Endothelial cell of umbilical vein (primary cell): ENCODE results near the gene LRP2BP. TPM values are rescaled to one million over a fixed set of nuclear protein-coding genes. Genes with fewer than 3 reads are reported as not detected.
A peak's percentile ranks its signal among the peaks of the same experiment; 100 is the strongest.
"Not testable (repeated sequence)": the region's sequence is repeated elsewhere in the genome, so short reads cannot be mapped to it uniquely, and the experiment has no call there.

ENCODE experiments used
- BruUV-seq: library from RNA; stranded (reverse); fragments of 400-500 nt; replicated peaks from 2 replicates; lab custom pipeline; 2021; lab: Mats Ljungman, UMichigan
- CTCF ChIA-PET: fragments of 300-600, 350-600 bp; sonication (Branson Sonifier 250); formaldehyde crosslinking; loops from one replicate; lab custom pipeline; 2021; ENCODE audit warnings: antibody characterized with exemption, inconsistent platforms; lab: Charles Lee
- POLR2A ChIA-PET: fragments of 300-600, 350-600 bp; sonication (Branson Sonifier 250); formaldehyde crosslinking; loops from one replicate; lab custom pipeline; 2021; ENCODE audit warnings: antibody characterized with exemption, inconsistent platforms; lab: Charles Lee
- DNase-seq: peaks from one replicate; pipeline ENCODE4 v3.0.0-alpha.2; 2011; ENCODE audit warnings: low read depth, low spot score
- FAIRE-seq: peaks from 2 replicates; lab custom pipeline; 2011; peaks lifted over from hg19 to GRCh38; lab: Jason Lieb, UNC
- H2AFZ ChIP-seq: 2 replicates; pipeline ENCODE4 v1.6.0; 2012; ENCODE audit warnings: low read depth, low read length, control low read depth, inconsistent platforms
- H3K27ac ChIP-seq: 2 replicates; pipeline ENCODE4 v1.5.1; 2011; ENCODE audit warnings: low read depth, mild to moderate bottlenecking, control low read depth, low read length, moderate library complexity; ENCODE audit not compliant: insufficient read depth
- H3K27me3 ChIP-seq, 2 experiments: 2 replicates each; pipeline versions ENCODE4 v1.6.0 to v1.6.1; 2011; ENCODE audit warnings: low read length in 2 of 2, mixed read lengths in 1 of 2; ENCODE audit not compliant: control insufficient read depth in 2 of 2, insufficient read depth in 2 of 2
- H3K36me3 ChIP-seq, 2 experiments: 2 replicates in 1 of 2; 3 replicates in 1 of 2; pipeline ENCODE4 v1.5.1; 2011; ENCODE audit warnings: low read length in 2 of 2, mild to moderate bottlenecking in 1 of 2, moderate library complexity in 1 of 2; ENCODE audit not compliant: control insufficient read depth in 2 of 2, insufficient read depth in 2 of 2; ENCODE audit errors: extremely low read depth in 1 of 2
- H3K4me1 ChIP-seq: 3 replicates; pipeline ENCODE4 v1.5.1; 2011; ENCODE audit warnings: mild to moderate bottlenecking, low read length; ENCODE audit not compliant: control insufficient read depth, insufficient read depth; ENCODE audit errors: extremely low read depth
- H3K4me2 ChIP-seq: 2 replicates; pipeline ENCODE4 v1.6.1; 2011; ENCODE audit warnings: low read length, control low read depth, mixed read lengths; ENCODE audit not compliant: insufficient read depth
- H3K4me3 ChIP-seq, 3 experiments: fragments of 200-600 bp in 1 of 3; sonication (generic), shearing (Covaris generic) in 1 of 3; replicated peaks in 1 of 3; 2 replicates each; pipeline ENCODE4 v1.5.1; 2011 to 2016; ENCODE audit warnings: control low read depth in 3 of 3, low read length in 3 of 3, mild to moderate bottlenecking in 2 of 3, inconsistent platforms in 1 of 3, low read depth in 1 of 3, moderate library complexity in 1 of 3; ENCODE audit not compliant: insufficient read depth in 1 of 3
- H3K79me2 ChIP-seq: 2 replicates; pipeline ENCODE4 v1.6.0; 2012; ENCODE audit warnings: low read length, inconsistent platforms; ENCODE audit not compliant: control insufficient read depth, insufficient read depth
- H3K9ac ChIP-seq: replicated peaks from 2 replicates; pipeline ENCODE3; 2011; ENCODE audit warnings: low read length, control low read depth; ENCODE audit not compliant: insufficient read depth; ENCODE audit errors: extremely low read depth
- H3K9me1 ChIP-seq: replicated peaks from 3 replicates; pipeline ENCODE4 v1.6.0; 2011; ENCODE audit warnings: mild to moderate bottlenecking, low read length; ENCODE audit not compliant: control insufficient read depth, insufficient read depth; ENCODE audit errors: extremely low read depth
- H3K9me3 ChIP-seq: replicated peaks from 2 replicates; pipeline ENCODE4 v1.5.1; 2012; ENCODE audit warnings: low read length, inconsistent platforms; ENCODE audit not compliant: control insufficient read depth, insufficient read depth
- H4K20me1 ChIP-seq: replicated peaks from 2 replicates; pipeline ENCODE3; 2011; ENCODE audit warnings: mild to moderate bottlenecking, low read length; ENCODE audit not compliant: control insufficient read depth, insufficient read depth; ENCODE audit errors: extremely low read depth
- CTCF ChIP-seq, 2 donors: IDR thresholded peaks; 1 replicate in 1 of 2; 2 replicates in 1 of 2; pipeline ENCODE4 v1.5.1; 2011; ENCODE audit warnings: low read length in 2 of 2, mild to moderate bottlenecking in 2 of 2, moderate library complexity in 2 of 2, control low read depth in 1 of 2, inconsistent platforms in 1 of 2, low read depth in 1 of 2; ENCODE audit not compliant: insufficient read depth in 1 of 2; ENCODE audit errors: extremely low read depth in 1 of 2
- EZH2 ChIP-seq: IDR thresholded peaks from 2 replicates; pipeline ENCODE4 v1.6.1; 2012; ENCODE audit warnings: borderline replicate concordance, low read depth, mild to moderate bottlenecking, moderate library complexity, low read length, inconsistent platforms; ENCODE audit not compliant: severe bottlenecking
- FOS ChIP-seq: IDR thresholded peaks from 2 replicates; pipeline ENCODE4 v1.6.1; 2011; ENCODE audit warnings: mild to moderate bottlenecking, low read length, moderate library complexity, borderline replicate concordance; ENCODE audit not compliant: insufficient read depth
- GATA2 ChIP-seq: IDR thresholded peaks from 2 replicates; pipeline ENCODE4 v1.7.0; 2011; ENCODE audit warnings: low read depth, mild to moderate bottlenecking, moderate library complexity, mixed read lengths, low read length; ENCODE audit not compliant: insufficient read length, insufficient read depth
- JUN ChIP-seq: IDR thresholded peaks from 2 replicates; pipeline ENCODE4 v1.6.1; 2011; ENCODE audit warnings: borderline replicate concordance, low read depth; ENCODE audit not compliant: insufficient read length, insufficient read depth
- MAX ChIP-seq: IDR thresholded peaks from 2 replicates; pipeline ENCODE4 v1.6.1; 2011; ENCODE audit not compliant: insufficient read depth, insufficient read length
- MYC ChIP-seq: IDR thresholded peaks from one replicate; pipeline ENCODE4 v1.6.1; 2011; ENCODE audit warnings: mild to moderate bottlenecking, low read depth, low read length
- POLR2A ChIP-seq: IDR thresholded peaks from 2 replicates; pipeline ENCODE4 v1.6.1; 2012; ENCODE audit warnings: low read depth, mild to moderate bottlenecking, control low read depth, low read length
- POLR2AphosphoS5 ChIP-seq: IDR thresholded peaks from 2 replicates; pipeline ENCODE4 v1.6.1; 2012; ENCODE audit warnings: low read depth, mild to moderate bottlenecking, control low read depth, low read length, moderate library complexity; ENCODE audit not compliant: insufficient read depth
- dilution Hi-C: fragments of 300-500 bp; cut with MboI; formaldehyde crosslinking; loops from one replicate; pipeline ENCODE4 v1.15.0; 2019; ENCODE audit warnings: low sequenced_read_pairs; ENCODE audit not compliant: extremely low pct_ligation_motif_present
- intact Hi-C: fragments of 100-400 bp; cut with micrococcal nuclease; formaldehyde crosslinking; loops from one replicate; pipeline ENCODE4 v1.10.0; 2022
- polyA plus RNA-seq, 4 experiments: library from polyadenylated mRNA; depleted of rRNA in 3 of 4; stranded (reverse) in 3 of 4; unstranded in 1 of 4; fragments of >200 nt; gene quantifications; 2 replicates each; pipeline versions ENCODE4 v1.2.1 to v1.2.3, GENCODE V29; 2011 to 2012; ENCODE audit warnings: missing spikeins in 1 of 4
- total RNA-seq: library from RNA; stranded (reverse); gene quantifications from 2 replicates; pipeline ENCODE4 v1.2.3, GENCODE V29; 2021

LRP2BP gene
- total and polyA plus RNA-seq, 2 donors (not counting 3 experiments of a cell fraction or from before 2014, with no cell fraction given): 0.18 to 0.53 TPM

DNA sequence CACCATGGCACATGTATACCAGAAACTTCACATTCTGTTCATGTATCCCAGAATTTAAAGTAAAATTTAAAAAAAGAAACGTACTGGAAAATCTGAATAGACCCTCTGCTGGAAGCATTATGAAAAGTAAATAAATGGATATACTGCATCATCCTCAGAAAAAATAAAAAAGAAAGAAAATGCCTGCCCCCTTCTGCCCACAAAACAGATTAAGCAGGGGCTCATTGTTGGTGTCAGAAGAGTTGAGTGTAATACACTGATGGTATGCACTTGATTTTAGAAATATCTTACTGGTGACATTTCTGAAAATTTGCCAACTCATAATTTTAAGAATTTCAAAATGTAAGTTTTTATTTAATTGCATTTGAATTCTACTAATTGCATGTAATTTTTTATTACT lies 77.8 kb downstream of the LRP2BP start:
- Histone ChIP-seq H3K79me2 (no peaks in the 10 kb centered on the region), H3K4me2 (peak overlapping the region; percentile 57), H3K9ac (no peak overlapping the region), H3K9me1 (no peaks in the 10 kb centered on the region), H2AFZ (no peak overlapping the region), H4K20me1 (no peaks in the 10 kb centered on the region), H3K4me3 (no peak overlapping the region), H3K9me3 (no peaks in the 10 kb centered on the region), H3K4me1 (peaks cover 13% of the 10 kb centered on the region), H3K27me3 (no peaks in the 10 kb centered on the region), H3K36me3 (no peaks in the 10 kb centered on the region), H3K27ac (no peak overlapping the region)
- no peak for TF ChIP-seq MAX
- no peak for TF ChIP-seq MYC
- no peak for TF ChIP-seq FOS
- TF ChIP-seq POLR2A: no peak
- TF ChIP-seq CTCF (IDR thresholded peaks at IDR 0.05; ENCODE audit: extremely low read depth in 1 of 2, insufficient read depth in 1 of 2, low read depth in 1 of 2, low read length in 2 of 2): no peak
- no peak for TF ChIP-seq GATA2
- no peak for TF ChIP-seq EZH2
- no peak for TF ChIP-seq POLR2AphosphoS5
- no peak for TF ChIP-seq JUN
- dilution Hi-C loops: no loop called here
- ChIA-PET POLR2A (no interaction called here), CTCF (no interaction called here)
- intact Hi-C loops: loop anchor here (1.0 kb wide), 1 partner anchor 78 kb away; the partner anchor contains the start of gene ANKRD37
- FAIRE-seq (no peak), DNase-seq (peak; percentile 4)
- BruUV-seq: no TSS peak

DNA sequence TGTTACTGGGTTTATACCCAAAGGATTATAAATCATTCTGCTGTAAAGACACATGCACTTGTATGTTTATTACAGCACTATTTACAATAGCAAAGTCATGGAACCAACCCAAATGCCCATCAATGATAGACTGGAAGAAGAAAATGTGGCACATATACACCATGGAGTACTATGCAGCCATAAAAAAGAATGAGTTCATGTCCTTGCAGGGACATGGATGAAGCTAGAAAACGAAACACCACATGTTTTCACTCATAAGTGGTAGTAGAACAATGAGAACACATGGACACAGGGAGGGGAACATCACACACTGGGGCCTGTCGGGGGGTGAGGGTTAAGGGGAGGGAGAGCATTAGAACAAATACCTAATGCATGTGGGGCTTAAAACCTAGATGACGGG lies 78.3 kb downstream of the LRP2BP start:
- H3K36me3 ChIP-seq, FAIRE-seq, H3K27ac ChIP-seq, H3K79me2 ChIP-seq, H3K27me3 ChIP-seq, DNase-seq, dilution Hi-C loops, POLR2A ChIA-PET, H3K9me3 ChIP-seq, H2AFZ ChIP-seq, H3K4me3 ChIP-seq, H4K20me1 ChIP-seq, BruUV-seq, CTCF ChIA-PET, H3K4me2 ChIP-seq, H3K9me1 ChIP-seq, intact Hi-C loops, H3K9ac ChIP-seq: not testable (repeated sequence)
- H3K4me1 ChIP-seq: peaks cover 14% of the 10 kb centered on the region
